Bronchial epithelial cell (primary cell): Measurements from ENCODE around the gene SPATA16. TPM values are rescaled to one million over a fixed set of nuclear protein-coding genes. Genes with fewer than 3 reads are reported as not detected.
"Not testable (repeated sequence)": the region's sequence is repeated elsewhere in the genome, so short reads cannot be mapped to it uniquely, and the experiment has no call there.

ENCODE experiments used
- DNase-seq: peaks from one replicate; pipeline ENCODE4 v3.0.0-alpha.2; 2010; ENCODE audit warnings: low read depth
- FAIRE-seq: peaks from 2 replicates; lab custom pipeline; 2011; peaks lifted over from hg19 to GRCh38; lab: Jason Lieb, UNC
- H3K27me3 ChIP-seq: 2 replicates; pipeline ENCODE4 v1.5.1; 2011; ENCODE audit warnings: low read length; ENCODE audit not compliant: control insufficient read depth, insufficient read depth
- H3K36me3 ChIP-seq: 2 replicates; pipeline ENCODE4 v1.5.1; 2011; ENCODE audit warnings: low read length; ENCODE audit not compliant: control insufficient read depth, insufficient read depth
- H3K4me3 ChIP-seq: 2 replicates; pipeline ENCODE4 v1.5.1; 2011; ENCODE audit warnings: mild to moderate bottlenecking, low read depth, low read length, control low read depth
- CTCF ChIP-seq: IDR thresholded peaks from 2 replicates; pipeline ENCODE4 v1.5.1; 2011; ENCODE audit warnings: mild to moderate bottlenecking, moderate library complexity, low read length, control low read depth, inconsistent platforms; ENCODE audit not compliant: insufficient read depth, severe bottlenecking
- total RNA-seq: library from RNA; depleted of rRNA; stranded (reverse); fragments of >200 nt; gene quantifications from 2 replicates; pipeline ENCODE4 v1.2.1, GENCODE V29; 2014

SPATA16 gene, protein sequence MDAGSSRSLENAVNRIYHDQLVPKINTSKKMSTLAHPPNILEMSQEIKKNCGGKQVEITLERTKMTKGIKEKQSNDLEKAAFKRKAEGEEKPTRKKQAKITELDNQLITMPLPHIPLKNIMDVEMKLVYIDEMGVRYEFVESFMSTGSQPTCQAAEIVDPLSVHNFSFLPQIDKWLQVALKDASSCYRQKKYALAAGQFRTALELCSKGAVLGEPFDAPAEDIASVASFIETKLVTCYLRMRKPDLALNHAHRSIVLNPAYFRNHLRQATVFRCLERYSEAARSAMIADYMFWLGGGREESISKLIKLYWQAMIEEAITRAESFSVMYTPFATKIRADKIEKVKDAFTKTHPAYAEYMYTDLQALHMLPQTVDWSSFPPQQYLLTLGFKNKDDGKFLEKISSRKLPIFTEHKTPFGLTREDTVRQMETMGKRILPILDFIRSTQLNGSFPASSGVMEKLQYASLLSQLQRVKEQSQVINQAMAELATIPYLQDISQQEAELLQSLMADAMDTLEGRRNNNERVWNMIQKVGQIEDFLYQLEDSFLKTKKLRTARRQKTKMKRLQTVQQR
- not detected in 2 replicates for total RNA-seq

GRCh38 chr3:173140986-173141385 lies at the start of gene SPATA16:
Gene SPATA16 (minus strand): TSS chr3:173141235. CDS start chr3:173117731, 23,504 bp downstream.
- Histone ChIP-seq H3K27me3 (no peaks in the 10 kb centered on the region), H3K4me3 (no peak within 1 kb of the TSS), H3K36me3 (no peaks in the 10 kb centered on the region)
- DNase-seq (no peak), FAIRE-seq (no peak)
- TF ChIP-seq CTCF, result no peak

- H3K27me3 ChIP-seq, H3K36me3 ChIP-seq, DNase-seq, FAIRE-seq, H3K4me3 ChIP-seq: not testable (repeated sequence)
These were observed 42.0 kb upstream of the SPATA16 start for GRCh38 chr3:173183022-173183421.

GRCh38 chr3:173173652-173174051 lies 32.6 kb upstream of the SPATA16 start:
- Histone ChIP-seq H3K36me3 (no peaks in the 10 kb centered on the region), H3K4me3 (no peak overlapping the region), H3K27me3 (no peaks in the 10 kb centered on the region)
- DNase-seq, result no peak
- TF ChIP-seq CTCF, result no peak
- FAIRE-seq, result no peak

DNA sequence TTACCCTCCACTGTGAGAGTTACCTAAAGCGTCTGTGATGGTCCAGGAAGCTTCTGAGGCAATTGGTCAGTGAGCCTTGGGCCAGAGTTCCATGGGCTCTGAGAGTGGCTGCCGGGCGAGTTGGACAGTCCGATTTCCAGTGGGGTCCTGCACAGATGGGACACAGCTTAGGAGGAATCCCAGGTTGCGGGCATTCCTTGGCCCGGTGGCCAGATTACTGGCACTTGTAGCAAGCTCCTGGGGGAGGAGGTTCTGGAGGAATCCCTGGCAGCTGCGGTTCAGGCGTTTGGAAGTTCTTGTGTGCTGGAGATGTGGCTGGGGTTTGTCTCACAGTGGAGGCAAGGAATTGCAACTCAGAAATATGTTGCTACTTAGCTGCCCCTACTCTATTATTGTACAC lies 18.1 kb upstream of the SPATA16 start:
- FAIRE-seq, H3K4me3 ChIP-seq, DNase-seq, H3K27me3 ChIP-seq, H3K36me3 ChIP-seq: not testable (repeated sequence)

- not testable (repeated sequence) for H3K4me3 ChIP-seq, DNase-seq, H3K36me3 ChIP-seq, FAIRE-seq, H3K27me3 ChIP-seq
These were observed 15.5 kb upstream of the SPATA16 start for GRCh38 chr3:173156533-173156932.

GRCh38 chr3:173153631-173154030 lies 12.6 kb upstream of the SPATA16 start:
- DNase-seq (no peak), FAIRE-seq (no peak)
- TF ChIP-seq CTCF, result no peak
- Histone ChIP-seq H3K36me3 (no peaks in the 10 kb centered on the region), H3K4me3 (no peak overlapping the region), H3K27me3 (no peaks in the 10 kb centered on the region)

DNA sequence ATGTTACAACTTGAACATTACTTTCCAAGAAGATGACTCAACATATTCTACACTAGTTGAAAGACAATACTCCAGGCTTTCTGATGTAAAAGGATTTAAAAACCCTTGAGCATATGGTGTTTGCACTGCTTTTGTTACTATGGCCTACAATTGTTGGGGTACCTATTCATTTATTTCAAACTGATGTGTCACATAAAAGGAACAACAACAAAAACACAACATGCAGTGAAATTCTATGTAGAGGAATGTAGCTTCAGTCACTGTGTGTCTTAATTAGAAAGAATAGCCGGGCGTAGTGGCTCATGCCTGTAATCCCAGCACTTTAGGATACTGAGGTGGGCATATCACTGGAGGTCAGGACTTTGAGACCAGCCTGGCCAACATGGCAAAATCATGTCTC lies 1.6 kb downstream of the SPATA16 start:
- no peaks in the 10 kb centered on the region for H3K27me3 ChIP-seq
- H3K36me3 ChIP-seq, result no peaks in the 10 kb centered on the region
- DNase-seq (no peak), FAIRE-seq (no peak)
- no peak for TF ChIP-seq CTCF
- H3K4me3 ChIP-seq, result no peak overlapping the region
